Measurements from ENCODE around the gene CFAP251. TPM values are rescaled to one million over a fixed set of nuclear protein-coding genes. Genes with fewer than 3 reads are reported as not detected.

CFAP251 gene
- total RNA-seq, 1 experiment from 2014 or later: 5.5 TPM

- Histone ChIP-seq H3K27me3 (replicated peaks; ENCODE audit: insufficient read depth, low read depth, low read length, poor library complexity) (no peaks in the 10 kb centered on the region), H3K27ac (ENCODE audit: low read depth, low read length, poor library complexity, severe bottlenecking) (no peak overlapping the region), H3K4me1 (ENCODE audit: insufficient read depth, low read length, poor library complexity, severe bottlenecking) (peaks cover 9% of the 10 kb centered on the region), H3K4me3 (ENCODE audit: low read depth, low read length, poor library complexity, severe bottlenecking) (no peak overlapping the region), H3K36me3 (ENCODE audit: insufficient read depth, low read length, poor library complexity, severe bottlenecking) (peaks cover 53% of the 10 kb centered on the region), H3K9me3 (ENCODE audit: low read depth, low read length, poor library complexity, severe bottlenecking) (no peaks in the 10 kb centered on the region)
- no peak for TF ChIP-seq EZH2 (IDR thresholded peaks at IDR 0.05; ENCODE audit: borderline replicate concordance, low read depth, low read length, poor library complexity, severe bottlenecking)
- no peak for TF ChIP-seq CTCF (conservative IDR thresholded peaks at IDR 0.05; ENCODE audit: low read depth, low read length)
- POLR2A ChIA-PET (ENCODE audit: low non-redundant PET): no interaction called here
- intact Hi-C loops (cut with micrococcal nuclease; ENCODE audit: unreplicated experiment): no loop called here
- CTCF ChIA-PET: no interaction called here
- DNase-seq (ENCODE audit: low spot score): no peak
- BruUV-seq (replicated peaks): no TSS peak
Observed at GRCh38 chr12:121898287-121898686, 20.1 kb upstream of the CFAP251 start.

- Histone ChIP-seq H3K4me1 (ENCODE audit: insufficient read depth, low read length, poor library complexity, severe bottlenecking) (no peaks in the 10 kb centered on the region), H3K9me3 (ENCODE audit: low read depth, low read length, poor library complexity, severe bottlenecking) (no peaks in the 10 kb centered on the region), H3K27ac (ENCODE audit: low read depth, low read length, poor library complexity, severe bottlenecking) (no peak overlapping the region), H3K36me3 (ENCODE audit: insufficient read depth, low read length, poor library complexity, severe bottlenecking) (peaks cover 60% of the 10 kb centered on the region), H3K27me3 (replicated peaks; ENCODE audit: insufficient read depth, low read depth, low read length, poor library complexity) (no peaks in the 10 kb centered on the region), H3K4me3 (ENCODE audit: low read depth, low read length, poor library complexity, severe bottlenecking) (no peak overlapping the region)
- POLR2A ChIA-PET (ENCODE audit: low non-redundant PET): no interaction called here
- intact Hi-C loops (cut with micrococcal nuclease; ENCODE audit: unreplicated experiment): no loop called here
- no TSS peak for BruUV-seq (replicated peaks)
- no peak for DNase-seq (ENCODE audit: low spot score)
- TF ChIP-seq EZH2 (IDR thresholded peaks at IDR 0.05; ENCODE audit: borderline replicate concordance, low read depth, low read length, poor library complexity, severe bottlenecking) (no peak), CTCF (conservative IDR thresholded peaks at IDR 0.05; ENCODE audit: low read depth, low read length) (no peak)
- CTCF ChIA-PET: no interaction called here
Observed at GRCh38 chr12:121899590-121899989, 18.8 kb upstream of the CFAP251 start.

DNA sequence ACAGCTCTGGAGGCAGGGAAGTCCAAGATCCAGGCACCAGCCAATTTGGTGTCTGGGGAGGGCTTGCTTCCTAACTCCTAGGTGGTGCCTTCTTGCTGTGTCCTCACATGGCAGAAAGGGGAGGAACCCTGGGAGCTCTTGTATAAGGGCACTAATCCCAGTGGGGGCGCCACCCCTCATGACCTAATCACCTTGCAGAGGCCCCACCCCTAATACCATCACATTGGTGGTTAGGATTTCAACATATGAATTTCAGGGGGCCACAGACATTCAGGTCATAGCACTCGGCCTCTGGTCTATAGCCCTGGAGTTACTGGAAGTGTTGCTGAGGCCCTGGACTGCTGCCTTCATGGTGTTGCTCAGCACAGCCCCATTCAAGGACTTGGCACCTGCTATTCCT lies 15.2 kb upstream of the CFAP251 start:
- CTCF ChIA-PET: no interaction called here
- Histone ChIP-seq H3K4me3 (ENCODE audit: low read depth, low read length, poor library complexity, severe bottlenecking) (no peak overlapping the region), H3K36me3 (ENCODE audit: insufficient read depth, low read length, poor library complexity, severe bottlenecking) (peaks cover 62% of the 10 kb centered on the region), H3K4me1 (ENCODE audit: insufficient read depth, low read length, poor library complexity, severe bottlenecking) (no peaks in the 10 kb centered on the region), H3K27ac (ENCODE audit: low read depth, low read length, poor library complexity, severe bottlenecking) (no peak overlapping the region), H3K27me3 (replicated peaks; ENCODE audit: insufficient read depth, low read depth, low read length, poor library complexity) (no peaks in the 10 kb centered on the region), H3K9me3 (ENCODE audit: low read depth, low read length, poor library complexity, severe bottlenecking) (no peaks in the 10 kb centered on the region)
- BruUV-seq (replicated peaks): no TSS peak
- intact Hi-C loops (cut with micrococcal nuclease; ENCODE audit: unreplicated experiment): no loop called here
- no peak for TF ChIP-seq CTCF (conservative IDR thresholded peaks at IDR 0.05; ENCODE audit: low read depth, low read length)
- TF ChIP-seq EZH2 (IDR thresholded peaks at IDR 0.05; ENCODE audit: borderline replicate concordance, low read depth, low read length, poor library complexity, severe bottlenecking): no peak
- DNase-seq (ENCODE audit: low spot score): no peak
- POLR2A ChIA-PET (ENCODE audit: low non-redundant PET): no interaction called here
